ENCODE measurements around the gene PRKD1. TPM values are rescaled to one million over a fixed set of nuclear protein-coding genes. Genes with fewer than 3 reads are reported as not detected.
A peak's percentile ranks its signal among the peaks of the same experiment; 100 is the strongest.

Gene PRKD1
- total RNA-seq, 1 donor from 2014 or later: 6.3 TPM

DNA sequence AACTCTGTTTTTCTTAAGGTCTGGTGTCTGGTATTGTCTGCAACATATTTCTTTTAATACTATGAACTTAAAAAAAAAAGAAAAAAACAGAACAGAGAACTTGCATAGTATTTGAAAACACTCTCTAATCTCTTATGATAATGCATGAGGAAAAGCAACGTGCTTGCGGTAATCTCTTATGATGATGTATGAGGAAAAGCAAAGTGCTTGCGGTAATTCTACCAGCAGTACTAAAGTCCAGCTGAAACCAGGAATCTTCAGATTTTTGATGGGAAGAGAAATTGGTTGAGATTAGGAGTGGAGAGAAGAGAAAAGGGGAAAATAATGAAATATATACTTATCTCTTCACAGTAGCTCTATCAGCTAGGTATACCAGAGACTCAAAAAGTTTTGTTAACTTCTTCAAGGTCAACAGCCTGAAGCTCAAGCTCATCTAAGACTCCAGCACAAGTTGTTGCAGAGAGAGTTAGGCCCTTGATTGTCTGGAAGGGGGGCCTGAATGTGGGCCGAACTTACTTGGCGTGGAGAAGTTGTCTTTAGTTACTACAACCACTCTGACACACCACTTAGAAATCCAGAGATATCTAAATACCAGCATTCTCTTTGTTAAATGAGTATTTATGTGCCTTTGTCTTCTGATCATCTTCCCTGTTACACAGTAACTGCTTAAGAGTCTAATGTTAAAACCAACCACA is 240.4 kb downstream of the PRKD1 start:
- DNase-seq (ENCODE audit: low spot score): no peak
- ATAC-seq: no peak

GRCh38 chr14:29684926-29685325 is 242.7 kb downstream of the PRKD1 start:
- DNase-seq (ENCODE audit: low spot score) (peak; percentile 50), ATAC-seq (peak; percentile 75)

- peak; percentile 44 for DNase-seq (ENCODE audit: low spot score)
- peak; percentile 82 for ATAC-seq
These were observed 244.9 kb downstream of the PRKD1 start for GRCh38 chr14:29682789-29683188.

- DNase-seq (ENCODE audit: low spot score): no peak
- no peak for ATAC-seq
These were observed 246.3 kb downstream of the PRKD1 start for GRCh38 chr14:29681316-29681715.

GRCh38 chr14:29674566-29675285 is 252.9 kb downstream of the PRKD1 start:
- DNase-seq (ENCODE audit: low spot score) (no peak), ATAC-seq (no peak)

DNA sequence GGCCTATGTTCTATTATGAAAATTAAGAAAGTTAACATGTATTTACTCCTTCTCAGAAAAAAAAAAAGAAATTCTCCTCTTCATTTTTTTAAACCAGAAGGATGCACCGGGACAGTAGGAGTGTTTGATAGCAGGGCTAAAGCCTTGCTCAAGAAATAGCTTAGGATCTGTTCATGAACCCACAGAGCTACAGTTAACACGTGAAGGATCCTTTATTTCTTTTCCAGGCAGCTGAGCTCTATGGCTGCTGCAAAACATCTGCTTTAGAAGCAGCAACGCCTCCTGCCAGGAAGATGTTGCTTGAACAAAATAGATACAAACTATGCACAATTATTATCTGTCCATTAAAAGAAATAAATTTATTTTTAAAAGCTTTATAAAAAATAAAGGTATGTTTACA is 254.8 kb downstream of the PRKD1 start:
- no peak for ATAC-seq
- no peak for DNase-seq (ENCODE audit: low spot score)

DNA sequence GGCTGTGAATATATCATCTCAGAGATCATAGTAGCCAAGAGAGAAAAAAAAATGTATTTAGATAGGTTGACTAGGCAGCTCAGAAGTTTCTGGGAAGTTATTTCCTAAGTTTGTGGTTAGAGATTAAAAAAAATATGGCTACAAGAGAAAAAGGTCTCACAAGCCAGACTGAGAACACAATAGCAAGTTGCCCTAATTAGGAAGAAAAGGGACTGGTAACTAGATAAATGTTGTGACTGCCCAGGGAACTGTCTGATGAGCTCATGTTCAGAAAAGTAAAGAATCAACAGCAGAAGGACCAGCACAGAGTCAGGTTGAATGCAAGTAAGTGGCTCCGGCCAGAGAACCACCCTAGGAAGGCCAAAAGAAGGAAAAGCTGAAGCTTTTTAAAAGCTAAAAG is 256.6 kb downstream of the PRKD1 start:
- DNase-seq (ENCODE audit: low spot score) (no peak), ATAC-seq (no peak)

DNA sequence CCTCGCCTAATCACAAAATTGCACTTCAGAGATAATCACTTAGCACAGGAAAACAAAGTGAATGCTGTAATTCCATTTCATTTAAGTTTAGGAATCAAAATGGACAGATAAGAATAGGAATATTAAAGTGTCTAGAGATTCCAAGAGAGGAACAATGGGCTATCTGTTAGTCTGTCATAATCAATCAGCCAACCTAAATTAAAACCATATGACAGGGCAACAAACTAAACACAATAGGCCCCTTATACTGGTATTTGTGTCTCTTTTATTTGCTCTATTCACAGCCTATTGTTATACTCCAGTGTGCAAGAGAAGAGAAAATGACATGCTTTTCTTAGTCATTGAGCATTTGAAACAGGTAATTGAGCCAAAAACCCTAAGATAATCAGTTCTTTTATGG is 259.4 kb downstream of the PRKD1 start:
- ATAC-seq (no peak), DNase-seq (ENCODE audit: low spot score) (no peak)

- peak; percentile 82 for ATAC-seq
These were observed 263.1 kb downstream of the PRKD1 start for GRCh38 chr14:29664515-29664914.

GRCh38 chr14:29663281-29663801 is 264.3 kb downstream of the PRKD1 start:
- no peak for DNase-seq (ENCODE audit: low spot score)
- ATAC-seq: peak; percentile 68

More at GRCh38 chr14:29664515-29664914, 263.1 kb downstream of the PRKD1 start:
- DNase-seq (ENCODE audit: low spot score): no peak

DNA sequence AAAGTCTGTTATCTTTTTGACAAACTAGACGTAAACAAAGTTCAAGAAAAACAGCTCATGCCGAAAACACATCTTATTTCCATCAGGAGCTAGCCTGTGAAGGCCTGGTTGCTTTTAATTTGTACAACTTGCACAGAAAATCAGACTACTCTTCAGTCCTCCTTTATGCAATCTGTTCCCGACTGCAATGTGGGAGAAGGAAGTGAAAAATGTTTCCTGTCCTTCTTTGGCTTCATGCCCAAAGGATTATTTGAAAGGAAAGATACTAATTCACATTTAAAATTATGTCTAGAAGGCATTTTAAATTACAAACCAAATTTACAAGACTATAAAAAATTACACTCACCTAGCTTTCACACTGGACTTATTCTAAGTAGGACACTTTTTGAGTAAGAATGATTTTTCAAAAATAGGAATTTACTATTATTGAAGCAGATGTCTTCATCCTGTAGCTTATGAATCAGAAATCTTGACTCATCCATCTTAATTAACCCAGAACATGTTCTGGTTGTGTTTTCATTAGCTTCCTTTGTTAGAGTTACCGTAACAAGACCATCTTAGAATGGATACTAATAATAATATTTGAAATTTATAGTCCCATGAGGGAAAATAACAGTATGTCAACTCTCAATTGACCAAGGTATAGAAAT is 272.6 kb downstream of the PRKD1 start:
- no peak for DNase-seq (ENCODE audit: low spot score)
- no peak for ATAC-seq

GRCh38 chr14:29653303-29653702 is 274.3 kb downstream of the PRKD1 start:
- DNase-seq (ENCODE audit: low spot score) (no peak), ATAC-seq (no peak)

- no peak for ATAC-seq
These were observed 275.1 kb downstream of the PRKD1 start for GRCh38 chr14:29652571-29652970.

GRCh38 chr14:29650554-29651269 is 276.9 kb downstream of the PRKD1 start:
- no peak for DNase-seq (ENCODE audit: low spot score)
- ATAC-seq: no peak

More at GRCh38 chr14:29652571-29652970, 275.1 kb downstream of the PRKD1 start:
- DNase-seq (ENCODE audit: low spot score): no peak

GRCh38 chr14:29649170-29649569 is 278.5 kb downstream of the PRKD1 start:
- ATAC-seq (no peak), DNase-seq (ENCODE audit: low spot score) (no peak)

GRCh38 chr14:29648045-29648444 is 279.6 kb downstream of the PRKD1 start:
- no peak for ATAC-seq
- no peak for DNase-seq (ENCODE audit: low spot score)

DNA sequence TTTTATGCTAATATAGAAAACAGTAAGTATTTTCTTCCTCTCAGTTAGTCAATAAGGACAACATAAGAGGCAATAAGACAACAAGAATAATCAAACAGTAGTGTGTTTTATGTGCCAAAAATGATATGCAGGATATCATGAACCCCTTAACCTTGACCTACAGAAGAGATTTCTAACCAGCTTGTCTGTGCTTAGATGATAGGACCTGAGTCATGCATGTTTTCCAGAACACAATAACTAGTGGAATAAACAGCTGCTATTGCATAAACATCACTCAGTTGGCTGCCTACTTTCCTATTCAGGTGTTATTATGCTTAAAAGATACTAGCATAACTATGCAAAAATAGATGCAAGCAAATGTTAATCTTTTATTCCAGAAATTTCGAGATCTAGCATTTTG is 282.5 kb downstream of the PRKD1 start:
- no peak for DNase-seq (ENCODE audit: low spot score)

GRCh38 chr14:29643433-29644211 is 284.0 kb downstream of the PRKD1 start:
- DNase-seq (ENCODE audit: low spot score): no peak

More for the DNA sequence above, 282.5 kb downstream of the PRKD1 start:
- no peak for ATAC-seq

GRCh38 chr14:29637411-29637810 is 290.2 kb downstream of the PRKD1 start:
- ATAC-seq: peak; percentile 98
- peak; percentile 88 for DNase-seq (ENCODE audit: low spot score)

More at GRCh38 chr14:29643433-29644211, 284.0 kb downstream of the PRKD1 start:
- ATAC-seq: peak; percentile 76

- ATAC-seq: no peak
These were observed 290.8 kb downstream of the PRKD1 start for GRCh38 chr14:29636870-29637269.

More at GRCh38 chr14:29636870-29637269, 290.8 kb downstream of the PRKD1 start:
- no peak for DNase-seq (ENCODE audit: low spot score)

Measured in left lobe of liver (tissue), 2 donors.